ENCODE results near the gene MAP3K5.

The MAP3K5 gene

DNA sequence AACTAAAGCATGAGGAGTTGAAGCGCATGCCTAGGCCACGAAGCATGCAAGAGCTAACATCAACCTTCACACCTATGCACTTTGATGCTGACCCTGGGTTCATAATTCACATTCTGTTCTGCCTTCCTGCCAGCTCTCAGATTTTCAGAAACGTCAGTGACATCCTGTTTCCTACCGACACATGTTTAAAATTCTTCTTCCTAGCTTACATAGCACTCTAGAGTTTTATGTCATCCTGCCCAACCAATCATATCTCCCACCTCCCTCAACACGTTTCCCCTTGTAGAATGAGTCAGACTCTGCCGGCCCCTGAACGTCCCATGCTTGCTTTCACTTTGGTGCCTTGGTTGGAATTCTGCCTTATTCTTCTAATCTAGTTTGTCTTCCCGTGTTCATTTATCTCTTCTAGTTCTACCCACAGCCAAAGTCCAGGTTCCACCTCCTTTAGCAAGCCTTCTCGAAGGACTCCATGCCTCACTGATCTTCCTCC is 144.9 kb downstream of the MAP3K5 start:
- DNase-seq (ENCODE audit: low read depth in 2 of 2) = no peak

- no peak for DNase-seq (ENCODE audit: low read depth in 2 of 2)
Observed at GRCh38 chr6:136646377-136646776, 145.9 kb downstream of the MAP3K5 start.

- DNase-seq (ENCODE audit: low read depth in 2 of 2) = no peak
Observed at GRCh38 chr6:136644597-136644952, 147.7 kb downstream of the MAP3K5 start.

DNA sequence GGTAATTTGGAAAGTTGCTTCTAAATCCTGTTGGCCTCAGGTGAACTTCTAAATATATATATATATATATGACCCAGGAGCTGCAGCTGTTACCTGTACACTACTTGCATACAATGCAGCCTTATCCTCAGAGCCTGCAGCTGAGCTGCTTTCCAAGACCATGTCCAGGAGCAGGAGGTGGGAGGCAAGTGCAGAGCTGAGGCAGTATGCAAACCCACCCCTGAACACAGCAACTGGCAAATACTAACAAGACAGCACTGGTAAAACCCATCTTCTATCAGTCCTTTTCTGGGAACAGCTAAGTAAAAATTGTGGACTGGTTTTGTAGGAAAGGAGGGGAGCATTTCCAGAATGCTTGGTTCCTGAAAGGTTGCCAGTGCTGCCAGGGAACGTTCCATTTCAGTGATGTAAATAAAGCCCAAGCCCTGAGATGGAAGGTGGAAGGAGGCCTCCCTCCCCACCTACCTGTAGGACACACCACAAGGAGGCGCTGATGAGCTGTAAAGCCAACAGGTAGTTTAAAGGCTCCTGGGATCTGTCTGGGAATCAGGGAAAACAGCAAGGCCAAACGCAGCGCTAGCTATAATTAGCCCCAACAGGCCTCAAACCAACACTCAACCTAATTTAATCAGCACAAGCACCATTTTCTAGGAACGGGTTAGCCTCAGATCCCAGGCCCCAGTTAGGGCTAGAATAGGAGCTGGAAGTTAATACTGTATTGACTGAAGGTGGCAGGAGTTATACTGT is 148.3 kb downstream of the MAP3K5 start:
- DNase-seq (ENCODE audit: low read depth in 2 of 2) = peak; percentile 54 to 71

DNA sequence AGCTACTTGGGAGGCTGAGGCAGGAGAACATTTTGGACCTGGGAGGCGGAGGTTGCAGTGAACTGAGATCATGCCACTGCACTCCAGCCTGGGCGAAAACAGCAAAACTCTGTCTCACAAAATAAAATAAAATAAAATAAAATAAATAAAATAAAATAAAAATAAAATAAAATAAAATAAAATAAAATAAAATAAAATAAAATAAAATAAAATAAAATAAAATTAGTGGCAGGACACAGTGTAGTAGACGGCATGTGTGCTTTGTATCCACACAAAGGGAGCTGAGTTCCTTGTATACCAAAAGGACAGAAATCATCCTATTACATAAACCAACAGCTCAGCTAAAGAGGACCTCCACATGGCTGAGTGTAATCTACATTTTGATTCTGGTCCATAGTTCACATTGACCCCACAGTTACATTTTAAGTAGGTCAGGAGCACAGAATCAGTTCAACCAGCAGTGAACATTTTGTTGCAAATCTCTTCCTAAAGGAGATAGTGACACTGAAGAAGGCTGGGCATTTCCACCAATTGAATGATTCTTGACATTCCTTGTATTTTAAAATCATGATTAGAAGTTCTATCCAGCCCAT is 150.3 kb downstream of the MAP3K5 start:
- no peak for DNase-seq (ENCODE audit: low read depth in 2 of 2)

DNA sequence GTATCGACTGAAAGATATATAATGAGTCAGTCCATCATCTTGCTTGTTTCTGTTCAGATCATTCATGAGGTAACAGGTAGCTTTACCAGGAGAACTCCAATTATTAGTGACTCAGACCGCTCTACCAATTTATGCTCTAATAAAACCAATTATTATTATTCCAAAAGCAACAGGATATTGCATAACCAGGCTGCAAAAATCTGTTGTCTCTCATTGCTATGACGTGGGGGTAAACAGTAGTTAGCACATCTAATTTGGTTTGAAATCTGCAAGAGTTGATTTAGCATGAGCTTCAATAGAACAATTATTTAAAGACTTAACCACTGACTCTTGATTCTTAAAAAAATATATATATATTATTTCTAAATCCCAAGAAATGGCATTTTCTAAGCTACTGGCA is 151.1 kb downstream of the MAP3K5 start:
- DNase-seq (ENCODE audit: low read depth in 2 of 2) = no peak

DNA sequence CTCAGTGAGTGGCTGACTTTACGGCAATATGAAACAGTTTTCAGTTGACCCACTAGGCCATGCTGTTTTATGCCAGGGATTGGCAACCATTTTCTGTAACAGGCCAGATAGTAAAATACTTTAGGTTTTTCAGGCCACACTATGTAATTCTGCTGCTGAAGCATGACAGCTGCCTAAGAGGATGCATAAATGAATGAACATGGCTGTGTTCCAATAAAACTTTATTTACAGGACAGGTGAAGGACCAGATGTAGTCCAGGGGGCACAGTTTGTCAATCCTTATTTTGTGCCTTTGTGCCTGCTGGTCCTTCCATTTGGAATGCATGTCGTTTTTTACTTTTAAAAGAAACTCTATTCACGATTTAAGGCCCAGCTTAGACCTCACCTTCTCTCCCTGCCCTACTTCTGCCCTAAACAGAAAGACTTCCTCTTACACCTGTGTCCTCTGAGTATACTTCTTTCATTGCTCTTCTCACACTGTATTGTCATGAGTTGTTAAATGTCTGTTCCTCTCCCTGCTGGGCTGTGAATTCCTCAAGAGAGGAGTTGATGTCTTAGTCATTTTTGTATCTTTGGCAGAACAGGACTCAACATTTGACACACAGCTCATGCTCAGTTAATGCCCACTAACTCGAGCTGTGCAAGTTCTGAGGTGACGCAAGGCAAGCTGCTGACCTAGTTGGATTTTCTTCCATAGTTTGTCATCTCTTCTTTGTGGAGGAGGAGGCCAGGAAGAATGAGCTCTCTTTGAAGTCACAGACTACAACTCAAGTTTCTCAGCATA is 152.0 kb downstream of the MAP3K5 start:
- DNase-seq (ENCODE audit: low read depth in 2 of 2) = no peak

DNA sequence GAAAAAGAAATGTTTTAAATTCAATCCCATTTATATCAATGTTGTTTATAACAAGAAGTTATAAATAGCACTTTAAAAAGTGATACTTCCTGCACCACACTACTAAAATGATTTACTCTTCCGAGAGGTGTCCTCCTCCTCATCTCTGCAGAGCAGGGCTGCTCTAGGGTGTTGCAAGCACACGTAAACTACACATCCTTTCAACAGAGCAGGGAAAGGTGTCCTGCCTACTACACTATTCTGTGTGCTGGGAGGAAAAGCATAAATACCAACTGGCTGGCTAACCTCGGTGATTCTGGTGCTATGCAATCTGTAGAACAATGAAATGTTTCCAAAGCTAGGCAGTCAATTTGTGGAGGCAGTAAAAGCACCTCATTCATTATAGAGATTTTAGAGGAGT is 152.6 kb downstream of the MAP3K5 start:
- DNase-seq (ENCODE audit: low read depth in 2 of 2) = no peak

- no peak for DNase-seq (ENCODE audit: low read depth in 2 of 2)
Observed at GRCh38 chr6:136635615-136636014, 156.7 kb downstream of the MAP3K5 start.

DNA sequence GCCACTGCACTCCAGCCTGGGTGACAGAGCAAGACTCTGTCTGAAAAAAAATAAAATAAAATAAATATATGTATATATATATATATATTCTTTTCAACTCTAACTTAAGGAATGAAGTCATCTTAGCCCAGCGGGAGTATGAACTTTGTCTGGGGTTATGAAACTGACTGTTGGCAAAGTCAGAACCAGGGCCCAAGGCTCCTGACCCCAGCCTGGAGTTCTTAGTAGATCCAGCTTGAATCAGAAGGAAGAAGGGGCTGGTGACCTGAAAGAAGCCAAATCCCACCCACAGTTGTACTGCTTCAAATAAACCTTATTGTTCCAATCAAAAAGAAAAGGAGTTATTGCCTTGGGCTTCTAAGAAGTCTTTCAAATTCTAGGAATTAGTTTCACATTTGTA is 158.9 kb downstream of the MAP3K5 start:
- no peak for DNase-seq (ENCODE audit: low read depth in 2 of 2)

GRCh38 chr6:136628996-136629395 is 163.3 kb downstream of the MAP3K5 start:
- no peak for DNase-seq (ENCODE audit: low read depth in 2 of 2)

DNA sequence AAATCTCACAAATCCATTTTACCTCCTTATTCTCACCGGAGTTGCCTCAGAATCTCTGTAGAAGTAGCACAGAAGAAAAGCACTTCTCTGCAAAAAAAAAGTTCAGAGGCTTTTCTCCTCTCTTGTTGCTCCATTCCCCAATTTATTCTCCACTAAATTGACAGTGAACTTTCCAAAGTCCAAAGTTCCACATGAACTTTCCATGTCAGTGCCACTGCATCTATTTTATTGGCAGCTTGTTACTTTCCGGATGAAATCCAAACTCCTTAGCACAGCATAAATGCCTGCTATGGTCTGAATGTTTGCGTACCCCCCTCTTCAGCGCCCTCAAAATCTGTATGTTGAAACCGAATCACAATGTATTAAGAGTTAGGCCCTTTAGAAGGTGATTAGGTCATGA is 165.1 kb downstream of the MAP3K5 start:
- no peak for DNase-seq (ENCODE audit: low read depth in 2 of 2)

GRCh38 chr6:136625293-136625692 is 167.0 kb downstream of the MAP3K5 start:
- no peak for DNase-seq (ENCODE audit: low read depth in 2 of 2)

GRCh38 chr6:136624347-136624746 is 167.9 kb downstream of the MAP3K5 start:
- no peak for DNase-seq (ENCODE audit: low read depth in 2 of 2)

DNA sequence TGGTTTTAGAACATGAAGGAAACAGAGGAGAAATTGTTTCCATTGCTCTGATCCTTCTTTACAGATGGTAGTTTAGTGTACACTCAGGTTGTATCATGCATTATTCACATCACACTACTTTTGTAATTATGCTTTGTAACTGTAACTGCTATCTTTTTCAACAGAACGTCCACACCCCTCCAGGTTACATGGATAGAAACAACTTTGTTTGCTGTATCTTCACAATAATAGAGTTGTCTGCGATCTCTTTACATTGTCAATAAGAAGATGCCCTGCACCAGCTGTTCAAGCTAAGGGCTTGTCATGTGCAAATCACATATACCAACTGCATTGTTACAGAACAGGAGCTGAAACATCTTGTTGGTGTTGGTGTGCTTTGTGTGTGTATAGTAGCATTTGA is 174.2 kb downstream of the MAP3K5 start:
- DNase-seq (ENCODE audit: low read depth in 2 of 2) = no peak

- DNase-seq (ENCODE audit: low read depth in 2 of 2) = no peak
Observed at GRCh38 chr6:136616527-136616926, 175.8 kb downstream of the MAP3K5 start.

GRCh38 chr6:136614994-136615393 is 177.3 kb downstream of the MAP3K5 start:
- DNase-seq (ENCODE audit: low read depth in 2 of 2) = no peak

DNA sequence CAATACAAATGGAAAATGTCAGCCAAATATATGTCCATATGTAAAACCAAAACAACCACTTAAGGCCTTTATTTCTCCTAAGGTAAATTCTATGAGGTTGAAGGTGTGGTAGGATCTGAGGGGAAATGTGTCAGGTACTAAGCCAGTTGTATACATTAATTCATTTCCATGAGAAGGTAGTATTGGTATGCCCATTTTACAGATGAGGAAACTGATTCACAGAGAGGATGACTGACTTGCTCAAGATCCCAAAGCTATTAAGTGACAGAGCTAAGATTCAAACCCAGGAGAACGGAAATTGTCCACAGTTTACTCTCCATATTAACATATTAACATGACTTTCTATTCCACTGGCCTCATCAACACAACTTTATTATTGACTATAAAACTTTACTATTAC is 177.9 kb downstream of the MAP3K5 start:
- no peak for DNase-seq (ENCODE audit: low read depth in 2 of 2)

- no peak for DNase-seq (ENCODE audit: low read depth in 2 of 2)
Observed at GRCh38 chr6:136613477-136613876, 178.8 kb downstream of the MAP3K5 start.

- DNase-seq (ENCODE audit: low read depth in 2 of 2) = no peak
Observed at GRCh38 chr6:136612666-136613389, 179.4 kb downstream of the MAP3K5 start.

- no peak for DNase-seq (ENCODE audit: low read depth in 2 of 2)
Observed at GRCh38 chr6:136611746-136612145, 180.5 kb downstream of the MAP3K5 start.

- DNase-seq (ENCODE audit: low read depth in 2 of 2) = no peak
Observed at GRCh38 chr6:136611133-136611532, 181.1 kb downstream of the MAP3K5 start.
